Measurements from ENCODE around the gene KNSTRN.

- no peak for TF ChIP-seq EP300 (IDR thresholded peaks at IDR 0.05)
- no peak for TF ChIP-seq POLR2A (IDR thresholded peaks at IDR 0.05)
Observed at GRCh38 chr15:40340740-40341400, 41.7 kb upstream of the KNSTRN start, which contains the start of gene CCDC9B.

Measured in ovary (tissue), 1 donor.